Stimulated activated CD4-positive, alpha-beta T cell treated with anti-CD3 and anti-CD28 coated beads, Interleukin-2, amount 100 ng/mL, for 48 hours (primary cell): ENCODE data around the gene PIKFYVE.
"Not testable (repeated sequence)": the region's sequence is repeated elsewhere in the genome, so short reads cannot be mapped to it uniquely, and the experiment has no call there.

ENCODE experiments used
- DNase-seq, 2 donors: peaks; one replicate each; pipeline ENCODE4 v3.0.0-alpha.2; 2020

The PIKFYVE gene

DNA sequence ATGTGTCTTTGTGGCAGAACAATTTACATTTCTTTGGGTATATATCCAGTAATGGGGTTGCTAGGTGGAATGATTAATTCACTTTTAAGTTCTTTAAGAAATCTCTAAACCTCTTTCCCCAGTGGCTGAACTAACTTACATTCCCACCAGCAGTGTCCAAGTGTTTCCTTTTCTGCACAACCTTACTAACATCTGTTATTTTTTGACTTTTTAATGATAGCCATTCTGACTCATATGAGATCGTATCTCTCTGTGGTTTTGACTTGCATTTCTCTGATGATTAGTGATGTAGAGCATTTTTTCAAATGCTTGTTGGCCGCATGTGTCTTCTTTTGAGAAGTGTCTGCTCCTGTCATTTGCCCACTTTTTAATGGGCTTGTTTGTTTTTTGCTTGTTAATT, 97.4 kb downstream of the PIKFYVE start:
- DNase-seq: no peak

- DNase-seq: no peak
Measured at GRCh38 chr2:208366215-208367127, 100.4 kb downstream of the PIKFYVE start.

DNA sequence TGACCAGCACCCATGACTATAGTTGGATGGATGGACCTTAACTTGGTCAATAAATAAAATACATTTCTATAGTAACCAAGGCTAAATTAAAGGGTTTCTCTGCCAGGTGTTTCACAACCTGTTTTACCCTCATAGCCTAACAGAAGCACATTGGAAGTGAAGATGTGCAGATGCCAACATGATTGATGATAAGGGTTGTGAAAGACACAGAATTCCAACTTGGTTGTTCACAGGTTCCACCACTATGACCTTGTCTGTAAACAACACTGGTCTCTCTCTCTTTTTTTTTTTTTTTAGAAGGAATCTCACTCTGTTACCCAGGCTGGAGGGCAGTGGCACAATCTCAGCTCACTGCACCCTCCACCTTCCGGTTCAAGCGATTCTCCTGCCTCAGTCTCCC, 103.0 kb downstream of the PIKFYVE start:
- no peak for DNase-seq

GRCh38 chr2:208370881-208371633, 105.0 kb downstream of the PIKFYVE start:
- no peak for DNase-seq

DNA sequence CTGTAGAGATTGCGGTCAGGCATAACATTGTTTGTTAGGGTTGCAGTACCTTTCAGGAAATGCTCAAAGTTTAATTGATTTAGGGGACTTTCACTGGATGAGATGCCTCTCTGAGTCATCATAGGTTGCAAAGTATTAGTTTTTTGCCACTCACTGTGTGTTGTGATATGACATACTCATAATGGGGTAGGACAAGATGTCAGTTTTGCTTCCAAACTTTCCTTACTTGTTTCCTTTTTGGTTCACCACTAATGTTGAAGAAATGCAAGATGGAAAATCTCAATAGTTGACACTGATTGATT, 105.5 kb downstream of the PIKFYVE start:
- DNase-seq: no peak

GRCh38 chr2:208373460-208374089, 107.5 kb downstream of the PIKFYVE start:
- no peak for DNase-seq

- DNase-seq: no peak
Measured at GRCh38 chr2:208375491-208376068, 109.5 kb downstream of the PIKFYVE start.

DNA sequence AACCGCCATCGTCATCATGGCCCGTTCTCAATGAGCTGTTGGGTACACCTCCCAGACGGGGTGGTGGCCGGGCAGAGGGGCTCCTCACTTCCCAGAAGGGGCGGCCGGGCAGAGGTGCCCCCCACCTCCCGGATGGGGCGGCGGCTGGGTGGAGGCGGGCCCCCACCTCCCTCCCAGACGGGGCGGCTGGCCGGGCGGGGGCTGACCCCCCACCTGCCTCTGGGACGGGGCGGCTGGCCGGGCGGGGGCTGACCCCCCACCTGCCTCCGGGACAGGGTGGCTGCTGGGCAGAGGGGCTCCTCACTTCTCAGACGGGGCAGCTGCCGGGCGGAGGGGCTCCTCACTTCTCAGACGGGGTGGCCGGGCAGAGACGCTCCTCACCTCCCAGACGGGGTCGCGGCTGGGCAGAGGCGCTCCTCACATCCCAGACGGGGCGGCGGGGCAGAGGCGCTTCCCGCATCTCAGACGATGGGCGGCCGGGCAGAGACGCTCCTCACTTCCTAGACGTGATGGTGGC, 111.3 kb downstream of the PIKFYVE start:
- DNase-seq: not testable (repeated sequence)

DNA sequence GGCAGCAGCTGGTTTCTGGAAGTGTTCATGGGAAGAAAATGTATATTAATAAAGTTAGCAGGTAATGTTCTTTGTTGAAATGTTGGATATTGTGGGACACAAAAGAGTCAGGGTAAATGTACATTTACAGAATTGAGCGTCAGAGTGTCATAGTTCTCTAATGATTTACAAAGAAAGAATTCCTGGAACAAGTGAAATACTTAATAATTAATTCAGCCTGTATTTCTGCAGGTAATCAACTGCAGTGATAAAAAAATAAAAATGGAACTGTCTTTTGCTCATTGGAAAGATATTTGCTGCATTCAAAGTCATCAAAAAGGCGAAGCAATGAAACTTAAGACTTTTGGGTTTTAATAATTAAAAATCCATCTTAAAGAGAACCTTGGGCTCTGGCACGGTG, 113.1 kb downstream of the PIKFYVE start:
- no peak for DNase-seq

GRCh38 chr2:208384637-208385036, 118.6 kb downstream of the PIKFYVE start:
- DNase-seq: no peak

DNA sequence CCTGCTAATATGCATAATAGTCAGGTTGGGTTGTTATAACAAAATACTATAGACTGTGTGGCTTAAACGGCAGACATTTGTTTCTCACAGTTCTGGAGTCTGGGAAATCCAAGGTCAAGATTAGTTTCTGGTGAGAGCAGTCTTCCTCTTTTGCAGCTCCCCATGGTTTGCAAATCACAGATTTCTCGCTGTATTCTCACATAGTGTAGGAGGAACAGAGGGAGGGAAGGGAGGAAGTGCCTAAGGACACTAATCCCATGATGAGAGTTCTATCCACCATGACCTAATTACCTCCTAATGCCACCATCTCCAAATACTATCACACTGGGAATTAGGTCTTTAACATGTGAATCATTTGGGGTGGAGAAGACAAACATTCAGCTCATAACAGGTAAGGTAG, 120.5 kb downstream of the PIKFYVE start:
- DNase-seq: no peak

DNA sequence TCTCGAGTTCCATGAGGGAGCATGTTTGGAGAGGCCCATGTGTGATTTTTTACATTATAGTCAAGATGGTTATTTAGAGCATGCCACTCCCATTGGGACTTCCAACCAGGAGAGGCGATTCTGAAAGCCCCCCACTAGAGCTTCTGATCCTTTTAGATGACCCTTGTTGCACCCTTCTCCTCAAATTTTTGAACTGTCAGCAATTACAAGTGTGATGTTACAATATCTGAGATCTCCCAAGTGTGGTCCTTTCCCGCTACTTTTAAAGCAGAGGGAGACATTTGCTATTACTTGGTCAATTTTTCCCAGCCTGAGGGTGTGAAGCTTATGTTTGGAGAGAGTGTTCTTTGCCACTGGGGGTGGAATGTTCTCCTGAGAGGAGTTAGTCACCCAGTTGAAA, 123.9 kb downstream of the PIKFYVE start:
- no peak for DNase-seq

DNA sequence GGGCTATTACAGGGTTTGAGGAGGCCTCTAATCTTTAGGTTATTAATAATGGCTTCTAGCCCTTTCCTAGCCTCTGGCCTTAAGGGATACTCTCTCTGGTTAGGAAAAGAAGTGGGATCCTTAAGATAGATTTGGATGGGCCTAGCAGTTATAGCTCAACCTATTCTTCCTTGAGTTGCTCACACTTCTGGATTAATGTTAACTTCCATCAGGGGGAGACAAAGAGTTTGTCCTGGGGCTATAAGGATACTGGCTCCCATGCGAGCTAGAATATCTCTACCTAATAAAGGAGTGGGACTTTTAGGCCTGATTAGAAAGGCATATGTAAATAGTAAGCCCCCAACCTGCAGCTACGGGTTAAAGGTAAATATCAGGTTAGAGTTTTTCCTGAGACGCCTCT, 126.2 kb downstream of the PIKFYVE start:
- DNase-seq: no peak

DNA sequence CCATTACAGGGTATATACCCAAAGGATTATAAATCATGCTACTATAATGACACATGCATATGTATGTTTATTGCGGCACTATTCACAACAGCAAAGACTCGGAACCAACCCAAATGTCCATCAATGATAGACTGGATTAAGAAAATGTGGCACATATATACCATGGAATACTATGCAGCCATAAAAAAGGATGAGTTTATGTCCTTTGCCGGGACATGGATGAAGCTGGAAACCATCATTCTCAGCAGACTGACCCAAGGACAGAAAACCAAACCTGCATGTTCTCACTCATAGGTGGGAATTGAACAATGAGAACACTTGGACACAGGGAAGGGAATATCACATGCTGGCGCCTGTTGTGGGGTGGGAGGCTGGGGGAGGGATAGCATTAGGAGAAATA, 130.7 kb downstream of the PIKFYVE start:
- DNase-seq: not testable (repeated sequence)

- DNase-seq: no peak
Measured at GRCh38 chr2:208399201-208399600, 133.1 kb downstream of the PIKFYVE start.

DNA sequence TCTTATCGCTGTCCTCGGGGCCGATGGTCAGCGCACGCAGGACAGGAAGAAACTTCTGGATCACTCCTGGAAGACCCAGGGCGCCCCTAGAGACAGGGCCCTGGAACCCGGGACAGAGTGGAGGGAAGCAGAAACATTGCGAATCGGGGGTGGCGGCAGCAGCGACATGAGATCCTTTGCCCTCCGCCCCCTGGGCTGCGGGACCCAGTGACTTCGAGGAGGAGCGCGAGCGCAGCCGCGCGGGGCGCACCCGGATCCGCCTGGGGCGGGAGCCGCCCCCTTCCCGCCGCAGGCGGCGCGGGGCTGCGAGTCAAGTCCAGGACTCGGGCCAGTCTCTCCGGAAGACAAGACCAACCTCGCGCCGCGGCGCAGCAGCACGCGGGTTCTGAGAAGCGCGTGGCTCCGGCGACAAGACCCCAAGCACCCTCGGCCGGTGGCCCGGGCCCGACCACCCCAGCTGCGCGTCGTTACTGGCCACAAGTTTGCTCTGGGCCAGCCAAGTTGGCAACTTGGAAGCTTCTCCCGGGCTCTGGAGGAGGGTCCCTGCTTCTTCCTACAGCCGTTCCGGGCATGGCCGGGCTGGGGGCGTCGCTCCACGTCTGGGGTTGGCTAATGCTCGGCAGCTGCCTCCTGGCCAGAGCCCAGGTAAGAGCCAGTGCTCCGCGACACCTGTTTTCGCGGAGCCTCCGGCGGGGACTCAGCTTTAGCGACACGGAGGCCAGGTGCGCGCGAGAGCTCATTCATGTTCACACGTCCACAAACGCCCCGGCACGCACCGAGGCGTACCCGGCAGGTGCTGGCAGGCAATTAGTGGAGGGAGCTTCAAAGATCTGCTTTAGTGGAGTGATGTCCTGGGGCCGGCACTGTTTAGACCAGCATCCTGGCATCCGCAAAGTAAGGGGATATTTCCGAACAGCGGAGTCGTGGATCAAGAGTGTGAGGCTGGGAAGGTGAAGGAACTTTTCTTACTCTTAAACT, 140.7 kb downstream of the PIKFYVE start, which contains the start of gene PTH2R:
Gene PTH2R, plus strand, starts transcription at position 319 of the 978 bp plus-strand sequence. Its CDS starts 252 bp downstream, at position 571.
- no peak for DNase-seq

DNA sequence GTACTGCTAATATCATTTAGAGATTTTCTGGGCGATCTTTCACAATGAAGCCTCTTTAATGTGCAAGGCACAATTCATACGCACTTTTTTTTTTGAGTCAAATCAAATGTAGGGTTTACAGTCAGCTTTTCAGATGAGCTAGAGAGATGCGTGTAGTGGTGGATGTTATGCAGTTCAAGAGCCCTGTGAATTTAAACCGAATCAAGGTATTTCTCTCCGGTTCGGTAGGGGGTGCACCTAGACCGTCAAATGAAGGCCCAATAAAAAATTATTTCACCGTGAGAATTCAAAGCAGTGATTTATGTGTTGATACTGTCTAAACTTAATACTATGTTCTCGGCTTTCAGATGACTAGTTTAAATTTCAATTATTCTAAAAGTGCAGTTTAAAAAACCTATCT, 141.6 kb downstream of the PIKFYVE start:
- no peak for DNase-seq
